GM12872 (cell line): ENCODE data around the gene MTUS2.

Experiments
- TF ChIP-seq, protein P1 (sequence below): IDR thresholded peaks from 3 replicates; pipeline ENCODE4 v1.5.1; 2011; ENCODE audit warnings: low read depth, mild to moderate bottlenecking, low read length, moderate library complexity; ENCODE audit not compliant: insufficient read depth

Gene MTUS2

DNA sequence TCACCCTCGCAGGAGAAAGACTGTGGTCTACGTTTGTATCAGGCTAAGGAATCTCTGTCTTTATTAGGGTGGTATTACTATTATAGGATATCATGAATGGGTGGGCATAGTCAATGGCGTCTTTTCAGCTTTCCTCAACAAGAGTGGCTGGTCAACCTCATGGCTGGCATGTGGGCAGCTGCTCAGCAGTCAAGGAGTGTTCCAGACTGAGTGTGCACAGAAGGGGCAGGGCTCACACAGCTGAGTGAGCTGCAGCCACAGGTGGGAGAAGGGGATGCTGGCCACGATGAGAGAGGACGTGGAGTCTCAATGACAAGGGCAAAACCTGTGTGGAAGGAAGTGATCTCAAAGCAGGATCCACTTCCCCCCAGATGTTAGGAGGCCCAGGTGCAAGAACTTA lies 720.7 kb downstream of the MTUS2 start:
- TF ChIP-seq, protein P1, sequence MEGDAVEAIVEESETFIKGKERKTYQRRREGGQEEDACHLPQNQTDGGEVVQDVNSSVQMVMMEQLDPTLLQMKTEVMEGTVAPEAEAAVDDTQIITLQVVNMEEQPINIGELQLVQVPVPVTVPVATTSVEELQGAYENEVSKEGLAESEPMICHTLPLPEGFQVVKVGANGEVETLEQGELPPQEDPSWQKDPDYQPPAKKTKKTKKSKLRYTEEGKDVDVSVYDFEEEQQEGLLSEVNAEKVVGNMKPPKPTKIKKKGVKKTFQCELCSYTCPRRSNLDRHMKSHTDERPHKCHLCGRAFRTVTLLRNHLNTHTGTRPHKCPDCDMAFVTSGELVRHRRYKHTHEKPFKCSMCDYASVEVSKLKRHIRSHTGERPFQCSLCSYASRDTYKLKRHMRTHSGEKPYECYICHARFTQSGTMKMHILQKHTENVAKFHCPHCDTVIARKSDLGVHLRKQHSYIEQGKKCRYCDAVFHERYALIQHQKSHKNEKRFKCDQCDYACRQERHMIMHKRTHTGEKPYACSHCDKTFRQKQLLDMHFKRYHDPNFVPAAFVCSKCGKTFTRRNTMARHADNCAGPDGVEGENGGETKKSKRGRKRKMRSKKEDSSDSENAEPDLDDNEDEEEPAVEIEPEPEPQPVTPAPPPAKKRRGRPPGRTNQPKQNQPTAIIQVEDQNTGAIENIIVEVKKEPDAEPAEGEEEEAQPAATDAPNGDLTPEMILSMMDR, result no peak

DNA sequence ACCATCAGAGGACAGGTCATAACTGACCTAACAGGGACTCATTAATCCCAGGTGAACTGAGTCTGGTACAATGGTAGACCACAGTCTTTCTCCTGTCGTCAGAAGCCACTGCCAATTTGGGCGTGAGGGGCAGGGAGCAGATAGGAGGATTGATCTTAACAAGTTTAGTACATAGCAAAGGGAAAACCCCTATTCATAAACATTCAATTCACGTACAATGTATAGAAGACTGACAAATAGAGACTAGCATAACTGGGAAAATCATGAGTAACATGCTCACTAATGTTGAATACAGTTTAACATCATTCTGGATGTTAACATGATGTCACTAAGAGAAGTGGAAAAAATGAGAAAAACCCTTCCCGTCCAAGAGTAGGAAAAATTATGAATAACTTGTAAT lies 721.3 kb downstream of the MTUS2 start:
- TF ChIP-seq, protein P1, result no peak

DNA sequence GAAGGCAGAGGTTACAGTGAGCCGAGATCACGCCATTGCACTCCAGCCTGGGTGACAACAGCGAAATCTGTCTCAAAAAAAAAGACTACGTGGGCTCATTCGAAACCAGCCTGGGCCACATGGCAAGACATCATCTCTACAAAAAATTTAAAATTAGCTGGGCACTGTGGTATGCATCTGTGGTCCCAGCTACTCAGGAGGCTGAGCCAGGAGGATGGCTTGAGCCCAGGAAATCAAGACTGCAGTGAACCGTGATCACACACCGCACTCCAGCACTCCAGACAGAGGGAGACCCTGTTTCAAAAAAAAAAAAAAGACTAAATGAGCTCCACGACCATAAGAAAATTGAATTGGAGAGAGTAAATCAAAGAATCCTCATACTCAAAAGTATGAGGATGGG lies 722.2 kb downstream of the MTUS2 start:
- TF ChIP-seq, protein P1, result no peak

DNA sequence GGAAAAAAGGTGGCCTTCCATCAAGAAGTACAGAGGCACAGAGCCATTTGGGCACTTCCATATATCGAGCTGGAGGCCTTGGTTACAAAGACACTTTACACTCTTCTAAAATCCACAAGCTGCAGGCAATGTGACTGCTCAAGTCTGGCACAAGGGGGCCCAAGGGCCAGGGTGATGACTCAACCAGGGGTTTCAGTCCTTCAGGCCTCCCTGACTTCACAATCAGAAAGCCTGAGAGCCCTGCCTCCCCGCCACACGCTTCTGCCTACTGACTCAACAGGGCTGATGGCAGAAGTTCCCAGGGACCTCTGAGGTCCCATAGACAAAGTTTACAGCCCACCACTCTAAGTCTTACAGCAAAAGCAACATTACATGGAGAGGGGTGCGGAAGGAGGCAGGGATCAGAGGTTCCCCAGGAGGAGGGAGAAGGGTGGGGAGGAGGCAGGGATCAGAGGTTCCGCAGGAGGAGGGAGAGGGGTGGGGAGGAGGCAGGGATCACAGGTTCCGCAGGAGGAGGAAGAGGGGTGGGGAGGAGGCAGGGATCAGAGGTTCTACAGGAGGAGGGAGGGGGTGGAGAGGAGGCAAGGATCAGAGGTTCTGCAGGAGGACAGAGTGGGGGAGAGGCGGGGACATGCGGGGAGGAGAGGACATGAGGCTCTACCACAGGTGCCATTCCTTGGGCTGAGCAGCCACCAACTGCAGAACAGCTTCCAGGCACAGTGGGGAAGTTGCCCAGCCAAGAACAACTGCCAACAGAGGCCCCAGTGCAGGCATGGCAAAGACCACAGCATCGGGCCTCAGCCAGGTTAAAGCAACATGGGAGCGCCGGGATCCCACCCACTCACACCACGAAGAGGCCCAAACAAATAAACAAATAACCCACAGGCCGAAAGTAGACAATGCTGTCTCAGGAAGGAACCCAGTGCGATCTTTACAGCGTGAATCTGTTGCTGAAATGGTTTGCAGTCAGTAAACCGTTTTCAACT lies 723.4 kb downstream of the MTUS2 start:
- TF ChIP-seq, protein P1, result peak; percentile 61

DNA sequence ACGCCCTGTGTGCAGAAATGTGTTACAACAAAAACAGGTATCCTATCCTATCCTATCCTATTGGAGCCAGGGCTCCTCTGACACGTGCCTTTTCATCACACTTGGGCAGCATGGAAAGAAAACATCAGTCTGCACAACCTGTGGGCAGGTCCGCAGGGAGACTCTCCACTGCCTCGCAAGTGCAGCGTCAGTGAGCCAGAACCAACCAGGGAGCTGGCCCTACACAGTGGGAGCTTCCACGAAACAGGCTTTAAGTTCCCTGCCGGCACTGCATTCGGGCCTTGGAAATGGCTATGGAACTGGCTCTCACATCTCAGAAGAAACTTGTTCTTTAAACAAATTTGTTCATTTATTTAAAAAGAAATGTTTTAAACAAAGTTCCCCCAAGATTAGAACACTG lies 725.8 kb downstream of the MTUS2 start:
- TF ChIP-seq, protein P1, result no peak

DNA sequence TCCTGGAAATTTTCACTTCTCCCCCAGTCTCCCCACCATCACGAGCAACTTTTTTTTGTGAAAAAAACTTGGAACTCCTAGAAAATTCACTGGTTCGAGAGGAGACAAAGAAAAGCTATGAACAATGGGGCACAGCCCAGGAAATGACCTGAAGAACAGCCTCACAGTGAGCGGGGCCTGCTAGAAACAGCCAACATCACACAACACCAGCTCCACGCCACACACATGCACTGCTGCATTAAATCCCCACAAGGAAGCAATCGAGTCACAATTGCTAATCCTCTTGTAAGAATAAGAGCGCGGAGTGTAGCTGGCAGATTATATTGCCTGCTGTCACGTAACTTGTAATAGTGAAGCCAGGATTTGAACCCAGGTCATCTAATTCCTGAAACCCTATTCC lies 726.5 kb downstream of the MTUS2 start:
- TF ChIP-seq, protein P1, result no peak

DNA sequence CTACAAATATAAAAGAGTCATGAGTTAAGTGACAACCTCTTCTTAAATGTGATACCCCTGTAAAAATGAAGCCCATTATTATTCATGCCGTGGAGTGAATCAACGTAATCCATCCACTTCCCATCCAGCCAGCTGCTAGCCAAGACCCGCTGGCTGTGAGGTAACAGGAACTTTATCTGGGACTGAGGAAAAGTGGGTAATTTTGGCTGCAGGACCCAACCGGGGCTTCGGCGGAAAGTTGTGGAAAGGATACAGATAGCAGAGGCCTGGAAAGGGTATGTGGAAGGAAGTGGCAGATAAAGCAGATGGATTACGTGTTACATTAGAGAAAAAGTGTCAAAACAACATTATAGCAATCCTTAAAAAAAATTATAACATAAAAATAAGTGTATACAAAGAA lies 727.0 kb downstream of the MTUS2 start:
- TF ChIP-seq, protein P1, result no peak
